Endothelial cell of hepatic sinusoid (primary cell): Measurements from ENCODE around the gene CAMP.
"Not testable (repeated sequence)": the region's sequence is repeated elsewhere in the genome, so short reads cannot be mapped to it uniquely, and the experiment has no call there.

ENCODE experiments used
- in situ Hi-C: cut with HindIII; loops from 2 replicates; pipeline ENCODE4 v1.10.0; 2017; ENCODE audit warnings: low sequenced_read_pairs

The CAMP gene

DNA sequence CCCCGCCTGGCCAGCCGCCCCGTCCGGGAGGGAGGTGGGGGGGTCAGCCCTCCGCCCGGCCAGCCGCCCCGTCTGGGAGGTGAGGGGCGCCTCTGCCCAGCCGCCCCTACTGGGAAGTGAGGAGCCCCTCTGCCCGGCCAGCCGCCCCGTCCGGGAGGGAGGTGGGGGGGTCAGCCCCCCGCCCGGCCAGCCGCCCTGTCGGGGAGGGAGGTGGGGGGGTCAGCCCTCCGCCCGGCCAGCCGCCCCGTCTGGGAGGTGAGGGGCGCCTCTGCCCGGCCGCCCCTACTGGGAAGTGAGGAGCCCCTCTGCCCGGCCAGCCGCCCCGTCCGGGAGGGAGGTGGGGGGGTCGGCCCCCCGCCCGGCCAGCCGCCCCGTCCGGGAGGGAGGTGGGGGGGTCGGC lies 11.5 kb upstream of the CAMP start:
- in situ Hi-C loops: not testable (repeated sequence)

DNA sequence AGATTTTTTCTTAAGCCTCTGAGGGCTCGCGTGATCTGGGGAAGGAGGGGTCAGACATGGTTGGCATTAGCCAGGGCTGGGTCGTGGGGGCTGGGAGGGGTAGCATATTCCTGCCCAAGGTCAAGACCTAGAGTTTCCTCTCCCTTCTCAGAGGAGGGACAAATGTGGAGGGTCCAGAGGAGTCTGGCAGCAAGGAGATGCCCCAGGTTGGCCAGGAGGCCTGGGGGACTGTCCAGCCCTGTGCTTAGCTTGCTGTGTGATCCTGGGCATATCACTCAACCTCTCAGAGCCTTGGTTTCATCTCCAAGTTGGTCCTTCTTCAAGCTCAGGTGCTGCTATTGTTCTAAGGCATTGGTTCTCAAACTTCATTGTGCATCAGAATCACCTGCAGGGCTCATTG lies 9.1 kb upstream of the CAMP start:
- in situ Hi-C loops: no loop called here

DNA sequence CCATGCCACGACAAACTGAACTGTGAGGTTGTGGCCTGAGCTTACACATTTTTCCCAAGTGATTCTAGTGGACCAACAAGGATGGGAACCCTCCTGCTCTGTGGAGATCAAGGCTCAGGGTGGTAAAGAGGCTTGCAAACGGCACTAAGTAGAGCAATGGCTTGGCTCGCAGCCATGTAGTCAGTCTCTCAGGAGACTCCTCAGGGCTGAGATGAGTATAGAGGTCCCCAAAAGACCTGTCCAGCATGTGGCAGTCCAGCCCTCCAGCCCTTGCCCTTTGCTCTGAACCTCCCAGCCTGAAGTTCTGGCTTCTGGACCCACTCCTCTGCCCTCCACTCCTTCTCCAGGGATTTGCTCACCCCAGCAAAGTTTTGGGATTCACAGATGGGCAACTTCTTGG lies 8.3 kb upstream of the CAMP start:
- in situ Hi-C loops: no loop called here

DNA sequence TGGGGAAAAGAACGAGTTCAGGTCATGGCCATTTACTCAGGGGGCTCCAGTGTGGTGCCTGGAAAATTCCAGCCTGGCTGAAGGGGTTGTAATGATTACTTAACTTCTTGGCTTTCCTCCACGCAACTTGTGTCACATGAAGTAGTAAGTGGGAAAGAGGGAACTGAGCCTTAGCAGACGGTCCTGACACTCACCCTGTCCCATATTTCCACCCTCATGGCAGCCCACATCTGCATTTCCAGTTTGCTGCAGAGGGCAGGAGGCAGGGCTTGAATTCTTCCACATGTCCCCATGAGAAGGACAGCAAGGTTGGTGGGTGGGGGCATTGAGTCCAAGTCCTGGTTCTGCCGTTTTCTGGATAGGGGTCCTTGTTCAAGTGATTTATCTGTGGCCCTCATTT lies 7.8 kb upstream of the CAMP start:
- in situ Hi-C loops: no loop called here

DNA sequence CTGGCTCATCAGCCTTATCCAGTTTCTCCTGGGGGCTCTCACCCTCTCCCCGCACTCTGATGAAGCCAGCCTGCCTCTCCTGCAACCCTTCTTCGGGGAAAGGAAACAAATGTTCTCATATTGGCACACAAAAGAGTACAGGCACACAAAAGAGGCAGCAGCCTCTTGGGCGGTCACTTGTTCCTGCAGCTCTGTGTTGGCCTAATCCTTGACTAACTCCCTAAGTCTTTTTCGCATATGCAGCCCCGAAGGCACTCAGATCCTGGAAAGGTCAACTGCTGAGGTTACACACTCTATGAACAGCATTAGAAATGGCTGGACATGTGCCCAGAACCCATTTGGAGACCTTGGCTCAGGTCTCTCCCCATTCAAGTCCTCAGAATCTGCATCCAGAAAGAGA lies 7.4 kb upstream of the CAMP start:
- in situ Hi-C loops: no loop called here

DNA sequence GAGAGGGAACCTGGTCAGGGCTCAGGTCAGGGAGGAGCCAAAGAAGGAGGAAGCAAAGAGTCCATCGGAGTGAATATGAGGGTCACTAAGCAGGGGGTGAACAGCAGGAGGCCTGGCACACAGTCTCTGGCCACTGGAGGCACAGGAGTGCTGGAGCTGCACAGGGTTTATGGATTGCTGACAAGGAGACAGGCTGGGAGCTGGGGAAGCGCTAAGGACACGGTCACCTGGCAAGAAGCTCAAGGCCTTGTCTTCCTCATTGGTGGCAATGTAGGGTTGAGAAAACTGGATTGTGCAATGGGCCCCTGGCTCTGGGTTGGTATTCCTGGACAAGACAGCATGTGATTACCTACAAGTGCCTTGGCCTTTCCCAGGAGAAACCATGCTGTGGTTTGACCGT lies 5.8 kb upstream of the CAMP start:
- in situ Hi-C loops: no loop called here

DNA sequence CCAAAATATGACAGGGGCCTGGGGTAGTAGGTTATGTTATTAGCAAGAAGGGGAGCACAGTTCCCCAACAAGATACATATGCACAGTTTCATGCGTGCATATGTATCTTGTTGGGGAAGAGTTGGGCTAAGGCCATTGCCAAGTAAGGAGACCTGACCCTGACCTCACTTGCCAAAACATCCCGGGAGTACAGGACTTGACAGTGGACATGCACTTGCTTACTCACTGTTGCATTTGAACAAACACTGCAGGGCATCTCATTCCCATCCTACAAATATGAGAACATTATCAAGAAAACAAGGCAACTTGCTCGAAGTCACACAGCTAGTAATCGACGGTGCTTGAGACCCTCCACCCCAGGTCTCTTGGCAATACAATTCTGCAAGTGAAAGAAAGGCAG lies 4.8 kb upstream of the CAMP start:
- in situ Hi-C loops: no loop called here

DNA sequence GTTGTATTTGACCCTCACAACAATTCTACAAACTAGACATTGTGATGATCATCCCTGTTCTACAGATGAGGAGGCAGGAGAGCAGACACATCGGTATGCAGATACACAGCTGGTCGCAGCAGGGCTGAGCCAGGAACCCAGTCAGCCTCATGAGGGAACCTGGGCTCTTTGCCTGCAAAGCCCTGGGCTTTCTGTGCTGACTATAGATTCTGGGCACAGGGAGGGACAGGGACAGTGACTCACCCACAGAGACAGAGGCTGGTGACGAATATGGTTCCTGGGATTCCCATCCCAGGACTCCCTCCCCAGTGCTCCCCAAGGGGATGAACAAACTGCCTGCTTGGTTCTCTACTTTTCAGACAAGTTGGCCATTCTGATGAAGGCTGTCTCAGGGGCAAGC lies 3.8 kb upstream of the CAMP start:
- in situ Hi-C loops: no loop called here

DNA sequence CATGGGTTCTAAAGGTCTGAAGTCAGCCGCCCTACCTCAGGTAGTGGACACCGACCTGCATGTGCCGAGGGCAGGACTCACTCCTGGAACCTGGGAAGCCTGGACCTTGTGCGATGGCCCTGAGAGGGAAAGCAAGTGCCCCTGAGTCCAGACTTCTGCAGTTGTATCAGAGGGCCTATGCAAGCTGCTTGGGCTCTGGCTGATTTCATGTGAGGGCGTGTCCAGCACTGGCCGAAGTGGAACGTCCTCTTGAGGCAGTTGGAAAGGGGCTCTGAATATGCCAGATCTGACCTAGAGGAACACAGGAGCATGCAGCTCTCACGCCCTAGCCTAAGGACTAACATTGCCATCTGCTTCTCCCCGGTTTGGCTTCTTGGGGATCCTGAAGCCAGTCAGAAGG lies 2.5 kb upstream of the CAMP start:
- in situ Hi-C loops: loop anchor here (10.0 kb wide), 1 partner anchor 214 kb away; the partner anchor contains the start of gene PLXNB1

DNA sequence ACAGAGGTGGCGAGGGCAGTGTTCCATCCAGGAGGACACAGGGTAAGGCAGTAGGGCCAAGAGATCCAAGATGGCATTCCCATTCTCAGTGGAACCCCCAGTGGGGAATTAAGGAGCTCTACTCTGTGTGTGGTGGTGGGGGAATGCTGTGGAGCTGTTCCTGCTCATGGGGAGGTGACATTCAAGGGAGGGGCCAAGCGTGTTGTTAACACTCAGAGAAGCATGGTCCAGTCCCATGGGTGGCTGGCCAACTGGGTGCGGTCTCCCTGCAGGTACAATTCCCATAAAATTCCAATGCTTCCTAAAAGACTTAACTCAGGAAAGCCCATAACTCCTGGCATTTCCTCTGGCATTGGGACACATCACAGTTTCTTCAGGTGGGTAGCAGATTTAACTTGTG lies 2.3 kb downstream of the CAMP start:
- in situ Hi-C loops: loop anchor here (10.0 kb wide), 1 partner anchor 209 kb away; the partner anchor contains the start of gene PLXNB1

DNA sequence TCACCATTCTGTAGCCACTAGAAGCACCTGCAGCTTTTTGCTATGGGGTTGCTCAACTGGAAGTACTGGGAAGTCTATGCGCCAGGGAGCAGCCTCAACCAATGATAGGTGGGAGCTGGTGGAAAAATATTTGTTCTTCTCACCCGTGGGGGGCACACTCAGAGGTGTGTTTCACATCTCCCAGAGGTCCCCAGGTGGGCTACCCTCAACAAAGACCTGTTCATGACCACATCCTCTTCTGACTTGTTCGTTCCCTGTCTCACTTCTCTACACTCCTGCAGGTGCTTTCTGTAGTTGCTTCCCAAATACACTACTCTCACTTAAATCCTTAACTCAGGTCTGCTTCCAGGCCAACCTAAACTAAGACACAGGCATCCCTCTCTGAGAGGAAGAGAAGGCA lies 3.6 kb downstream of the CAMP start:
- in situ Hi-C loops: loop anchor here (10.0 kb wide), 1 partner anchor 208 kb away; the partner anchor contains the start of gene PLXNB1

DNA sequence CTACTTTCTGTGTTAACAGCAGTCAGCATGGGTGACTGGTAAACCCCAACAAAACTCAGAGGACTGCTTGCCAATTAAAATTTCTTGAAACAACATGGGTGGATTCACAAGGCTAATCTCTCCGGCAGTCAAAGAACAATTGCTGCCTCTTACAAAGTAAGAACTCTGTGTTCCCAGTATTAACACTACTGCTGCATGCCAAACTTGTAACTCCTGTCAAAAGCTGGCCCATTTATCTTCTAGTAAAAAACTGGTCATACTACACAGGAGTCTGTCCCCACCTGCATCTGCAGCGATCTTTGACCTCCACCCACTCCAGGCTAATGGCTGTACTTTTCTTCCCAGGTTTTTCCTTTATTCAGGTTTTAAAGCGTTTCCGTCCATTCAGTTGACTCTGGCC lies 8.9 kb downstream of the CAMP start:
- in situ Hi-C loops: no loop called here

DNA sequence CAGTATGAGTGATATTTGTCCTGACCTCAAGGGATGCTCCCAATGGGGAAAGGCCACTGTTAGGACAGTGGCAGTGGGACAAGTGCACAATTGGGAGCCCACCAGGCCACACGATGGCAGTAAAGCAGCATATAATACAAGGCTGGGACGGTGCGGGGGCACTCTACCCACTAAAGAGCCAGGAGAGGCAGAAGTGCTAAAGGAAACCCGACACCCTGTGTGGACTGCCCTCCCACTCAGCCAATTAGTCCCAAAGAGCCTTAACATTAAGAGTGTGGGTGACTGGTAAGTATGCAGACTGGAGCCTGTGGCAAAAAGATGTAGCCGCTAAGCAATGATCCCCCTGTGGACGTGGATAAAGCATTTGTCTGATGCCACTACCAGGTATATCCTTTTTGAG lies 9.4 kb downstream of the CAMP start:
- in situ Hi-C loops: no loop called here

DNA sequence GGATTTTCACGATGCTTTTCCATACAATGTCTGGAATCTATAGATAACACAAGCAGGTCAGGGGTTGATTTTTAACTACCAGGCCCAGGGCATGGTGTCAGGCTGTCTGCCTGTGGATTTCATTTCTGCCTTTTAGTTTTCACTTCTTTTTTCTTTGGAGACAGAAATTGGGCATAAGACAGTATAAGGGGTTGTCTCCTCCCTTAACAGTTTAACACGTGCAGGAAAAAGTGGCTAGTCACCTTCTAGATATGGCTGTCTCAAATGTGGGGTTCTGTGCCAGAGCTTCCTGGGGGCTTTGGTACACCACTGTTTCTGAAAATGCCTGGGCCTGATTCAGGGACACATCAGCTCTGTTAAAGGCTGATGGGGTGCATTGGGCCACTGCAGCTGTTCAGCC lies 10.2 kb downstream of the CAMP start:
- in situ Hi-C loops: no loop called here

DNA sequence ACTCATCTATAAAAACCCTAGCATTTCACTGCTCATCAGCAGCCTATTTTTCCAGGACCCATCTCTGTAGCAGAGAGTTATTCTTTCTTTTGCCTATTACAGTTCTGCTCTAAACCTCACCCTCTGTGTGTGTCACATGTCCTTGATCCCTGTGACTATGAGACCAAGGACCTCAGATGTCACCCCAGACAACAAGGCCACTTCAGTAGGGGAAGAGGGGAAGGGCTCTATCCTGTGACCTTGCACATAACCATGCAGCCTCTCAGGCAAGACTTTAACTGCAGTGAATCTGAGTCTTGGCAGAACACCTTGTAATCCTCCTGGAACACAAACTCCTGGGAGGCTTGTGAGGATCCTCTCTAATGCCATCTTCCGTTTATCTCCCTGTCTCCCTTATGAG lies 13.2 kb downstream of the CAMP start:
- in situ Hi-C loops: no loop called here

DNA sequence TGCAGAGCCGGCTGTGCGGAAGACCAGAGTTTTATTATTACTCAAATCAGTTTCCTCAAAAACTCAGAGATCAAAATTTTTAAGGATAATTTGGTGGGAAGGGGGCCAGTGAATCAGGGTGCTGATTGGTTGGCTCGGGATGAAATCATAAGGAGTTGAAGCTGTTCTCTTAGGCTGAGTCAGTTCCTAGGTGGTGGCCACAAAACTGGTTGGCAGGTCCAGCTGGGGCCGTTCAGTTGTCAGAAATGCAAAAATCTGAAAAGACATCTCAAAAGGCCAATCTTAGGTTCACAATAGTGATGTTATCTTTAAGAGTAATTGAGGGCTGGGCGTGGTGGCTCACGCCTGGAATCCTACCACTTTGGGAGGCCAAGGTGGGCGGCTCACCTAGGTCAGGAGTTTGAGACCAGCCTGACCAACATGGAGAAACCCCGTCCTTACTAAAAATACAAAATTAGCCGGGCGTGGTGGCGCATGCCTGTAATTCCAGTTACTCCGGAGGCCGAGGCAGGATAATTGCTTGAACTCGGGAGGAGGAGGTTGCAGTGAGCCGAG lies 15.3 kb downstream of the CAMP start:
- in situ Hi-C loops: no loop called here

DNA sequence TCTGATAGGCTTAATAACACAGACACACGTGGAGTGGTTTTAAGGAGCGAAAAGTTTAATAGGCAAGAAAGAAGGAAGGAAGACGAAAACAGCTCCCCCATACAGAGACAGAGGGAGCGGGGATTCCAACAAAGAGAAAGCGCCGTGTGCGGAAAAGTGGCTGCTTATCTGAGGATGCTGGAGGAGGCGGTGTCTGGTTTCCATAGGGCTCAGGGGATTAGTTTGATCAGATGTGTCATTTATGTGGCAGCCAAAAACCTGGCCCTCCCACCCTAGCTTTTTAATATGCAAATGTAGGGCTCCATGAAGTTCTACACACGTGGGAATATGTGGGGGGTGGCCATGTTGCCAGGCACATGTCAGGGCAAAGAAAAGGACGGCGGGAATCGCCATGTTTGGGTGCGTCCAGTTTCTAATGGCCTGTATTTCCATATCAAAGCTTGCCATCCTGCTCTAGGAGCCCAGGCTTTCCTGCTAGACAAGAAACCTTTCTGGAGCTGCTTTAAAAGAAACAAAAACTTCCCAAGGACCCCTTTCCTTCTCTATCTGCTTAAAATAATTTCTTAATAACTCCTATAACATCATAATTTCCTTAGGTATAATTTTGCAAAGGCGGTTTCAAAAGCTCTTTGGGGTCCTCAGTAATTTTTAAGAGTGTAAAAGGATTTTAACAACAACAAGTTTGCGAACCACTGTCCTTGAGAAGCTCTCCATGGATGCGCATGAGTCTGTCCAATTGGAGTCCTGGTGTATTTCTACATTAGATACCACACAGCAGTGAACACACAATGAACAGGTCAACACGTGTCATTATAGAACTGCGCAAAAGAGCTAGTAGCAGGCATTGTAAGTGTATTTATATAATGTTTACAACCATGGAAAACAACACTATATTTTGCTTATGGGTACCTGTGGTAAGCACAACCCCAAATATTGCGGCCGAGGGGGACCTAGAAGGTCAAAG lies 17.0 kb downstream of the CAMP start:
- in situ Hi-C loops: no loop called here

DNA sequence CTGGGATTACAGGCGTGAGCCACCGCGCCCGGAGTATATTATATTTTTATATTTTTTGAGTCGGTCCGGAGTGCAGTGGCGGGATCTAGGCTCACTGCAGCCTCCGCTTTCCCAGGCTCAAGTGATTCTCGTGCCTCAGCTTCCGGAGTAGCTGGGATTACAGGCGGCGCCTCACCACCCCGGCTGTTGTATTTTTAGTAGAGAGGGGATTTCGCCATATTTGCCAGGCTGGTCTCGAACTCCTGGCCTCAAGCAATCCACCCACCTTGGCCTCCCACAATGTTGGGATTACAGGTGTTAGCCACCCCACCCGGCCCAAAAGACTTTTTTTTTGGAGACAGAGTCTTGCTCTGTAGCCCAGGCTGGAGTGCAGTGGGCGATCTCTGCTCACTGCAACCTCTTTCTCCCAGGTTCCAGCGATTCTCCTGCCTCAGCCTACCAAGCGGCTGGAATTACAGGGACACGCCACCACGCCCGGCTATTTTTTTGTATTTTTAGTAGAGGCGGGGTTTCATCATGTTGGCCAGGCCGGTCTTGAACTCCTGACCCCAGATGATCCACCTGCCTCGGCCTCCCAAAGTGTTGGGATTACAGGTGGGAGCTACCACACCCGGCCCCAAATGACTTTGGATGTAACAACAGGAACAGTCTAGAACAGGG lies 18.6 kb downstream of the CAMP start:
- in situ Hi-C loops: no loop called here

DNA sequence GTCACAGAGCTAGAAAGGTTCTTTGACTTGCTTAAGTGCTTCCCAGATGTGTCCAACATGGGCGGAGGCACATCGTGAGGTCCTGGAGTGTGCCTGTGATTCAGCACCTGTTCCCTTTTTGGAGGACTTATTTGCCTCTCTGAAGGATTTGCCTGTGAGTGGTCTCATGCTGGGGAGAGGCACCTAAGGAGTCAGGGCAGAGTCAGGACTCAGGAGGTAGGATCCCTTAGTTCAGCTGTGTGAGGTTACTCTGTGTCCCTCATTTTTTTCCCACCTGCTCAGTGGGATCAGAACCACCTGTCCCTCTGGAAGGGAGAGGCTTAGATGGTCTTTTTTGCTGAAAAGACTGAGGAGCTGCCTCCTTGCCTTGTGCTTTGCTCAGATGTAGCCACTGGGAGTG lies 20.6 kb downstream of the CAMP start:
- in situ Hi-C loops: no loop called here

DNA sequence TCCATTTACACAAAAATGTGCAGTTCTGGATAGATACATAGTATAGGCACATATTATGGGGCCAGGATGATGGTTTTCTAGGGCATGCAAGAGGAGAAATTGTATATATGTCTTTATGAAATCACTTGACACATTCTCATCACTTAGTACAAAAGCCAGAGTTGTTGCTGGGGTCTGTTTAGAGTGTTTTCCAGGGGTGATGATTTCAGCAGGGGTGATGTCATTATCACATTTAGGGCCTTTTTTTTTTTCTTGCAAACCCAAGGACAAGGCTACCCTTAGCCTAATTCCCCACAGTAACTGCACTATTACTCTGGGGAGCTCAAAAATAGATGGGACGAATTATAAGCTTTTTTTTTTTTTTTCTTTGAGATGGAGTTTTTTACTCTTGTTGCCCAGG lies 21.2 kb downstream of the CAMP start:
- in situ Hi-C loops: no loop called here

DNA sequence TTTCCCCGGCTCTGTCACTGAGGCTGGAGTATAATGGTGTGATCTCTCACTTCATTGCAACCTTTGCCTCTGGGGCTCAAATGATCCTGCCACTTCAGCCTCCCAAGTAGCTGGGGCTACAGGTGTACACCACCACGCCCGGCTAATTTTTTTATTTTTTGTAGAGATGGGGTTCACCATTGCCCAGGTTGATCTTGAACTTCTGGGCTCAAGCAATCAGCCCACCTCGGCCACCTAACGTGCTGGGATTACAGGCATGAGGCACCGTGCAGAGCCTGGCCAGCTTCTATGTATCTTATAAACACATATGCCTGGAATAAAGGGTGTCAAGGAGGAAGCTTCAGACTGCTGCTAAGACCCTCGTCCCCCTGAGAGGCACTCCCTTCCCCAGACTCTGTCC lies 21.8 kb downstream of the CAMP start:
- in situ Hi-C loops: no loop called here

DNA sequence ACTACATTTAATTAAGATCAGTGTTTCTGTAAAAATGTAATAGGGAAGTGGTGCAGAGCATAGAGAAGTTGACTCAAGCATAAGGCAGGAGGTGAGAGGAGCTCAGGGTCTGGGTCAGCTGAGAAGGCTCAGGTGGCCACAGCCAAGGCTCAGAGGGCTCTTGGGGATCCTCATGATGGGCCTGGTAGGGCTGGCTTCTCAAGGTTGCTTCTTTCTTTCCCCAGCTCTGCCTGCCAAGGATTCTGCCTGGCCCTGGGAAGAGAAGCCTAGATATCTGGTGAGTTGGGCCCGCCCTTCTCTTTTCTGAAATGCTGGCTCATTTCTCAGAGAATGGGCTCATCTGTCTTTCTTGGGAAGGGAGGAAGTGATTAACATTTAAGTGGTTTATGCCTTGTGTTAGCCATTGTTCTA lies 24.1 kb downstream of the CAMP start:
- in situ Hi-C loops: no loop called here
